Measurements from ENCODE around the gene ATM.
"Not testable (repeated sequence)": the region's sequence is repeated elsewhere in the genome, so short reads cannot be mapped to it uniquely, and the experiment has no call there.

ATM gene

DNA sequence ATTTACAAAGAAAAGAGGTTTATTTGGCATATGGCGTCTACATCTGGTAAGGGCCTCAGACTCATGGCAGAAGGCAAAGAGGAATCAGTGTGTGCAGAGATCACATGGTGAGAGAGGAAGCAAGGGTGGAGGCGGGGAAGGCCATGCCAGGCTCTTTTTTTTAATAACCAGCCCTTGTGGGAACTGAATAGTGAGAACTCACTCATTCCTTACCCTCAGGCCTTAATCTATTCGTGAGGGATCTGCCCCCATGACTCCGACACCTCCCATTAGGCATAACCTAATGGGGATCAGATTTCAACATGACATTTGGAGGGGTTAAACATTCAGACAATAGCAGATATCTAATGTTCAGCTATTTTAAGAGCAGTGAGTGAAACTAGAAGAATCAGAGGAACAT lies 55.7 kb downstream of the ATM start:
- Histone ChIP-seq H3K4me3 (ENCODE audit: low read depth in 1 of 2, low read length in 2 of 2) (no peak overlapping the region), H3K79me2 (ENCODE audit: insufficient read depth, low read length) (no peaks in the 10 kb centered on the region), H3K4me2 (ENCODE audit: insufficient read depth, low read length) (no peak overlapping the region), H4K20me1 (ENCODE audit: insufficient read depth, low read length) (no peaks in the 10 kb centered on the region), H3K27me3 (ENCODE audit: insufficient read depth, low read length, poor library complexity) (no peaks in the 10 kb centered on the region), H3K36me3 (ENCODE audit: insufficient read depth, low read length) (peaks cover 90% of the 10 kb centered on the region), H3K9ac (ENCODE audit: low read depth, low read length) (no peak overlapping the region), H3K4me1 (ENCODE audit: insufficient read depth, low read length) (no peaks in the 10 kb centered on the region), H3K9me3 (ENCODE audit: insufficient read depth, low read length, severe bottlenecking) (no peaks in the 10 kb centered on the region), H2AFZ (ENCODE audit: low read depth, low read length) (no peak overlapping the region), H3K27ac (ENCODE audit: low read length) (no peak overlapping the region)
- DNase-seq = no peak
- ATAC-seq (ENCODE audit: insufficient read depth, low read depth) = no peak
- TF ChIP-seq, protein P1, sequence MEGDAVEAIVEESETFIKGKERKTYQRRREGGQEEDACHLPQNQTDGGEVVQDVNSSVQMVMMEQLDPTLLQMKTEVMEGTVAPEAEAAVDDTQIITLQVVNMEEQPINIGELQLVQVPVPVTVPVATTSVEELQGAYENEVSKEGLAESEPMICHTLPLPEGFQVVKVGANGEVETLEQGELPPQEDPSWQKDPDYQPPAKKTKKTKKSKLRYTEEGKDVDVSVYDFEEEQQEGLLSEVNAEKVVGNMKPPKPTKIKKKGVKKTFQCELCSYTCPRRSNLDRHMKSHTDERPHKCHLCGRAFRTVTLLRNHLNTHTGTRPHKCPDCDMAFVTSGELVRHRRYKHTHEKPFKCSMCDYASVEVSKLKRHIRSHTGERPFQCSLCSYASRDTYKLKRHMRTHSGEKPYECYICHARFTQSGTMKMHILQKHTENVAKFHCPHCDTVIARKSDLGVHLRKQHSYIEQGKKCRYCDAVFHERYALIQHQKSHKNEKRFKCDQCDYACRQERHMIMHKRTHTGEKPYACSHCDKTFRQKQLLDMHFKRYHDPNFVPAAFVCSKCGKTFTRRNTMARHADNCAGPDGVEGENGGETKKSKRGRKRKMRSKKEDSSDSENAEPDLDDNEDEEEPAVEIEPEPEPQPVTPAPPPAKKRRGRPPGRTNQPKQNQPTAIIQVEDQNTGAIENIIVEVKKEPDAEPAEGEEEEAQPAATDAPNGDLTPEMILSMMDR (IDR thresholded peaks at IDR 0.05; ENCODE audit: borderline replicate concordance, extremely low read depth, low read length, poor library complexity, severe bottlenecking) = no peak
- TF ChIP-seq EZH2 (IDR thresholded peaks at IDR 0.05; ENCODE audit: borderline replicate concordance, low read depth, low read length, severe bottlenecking) = no peak

DNA sequence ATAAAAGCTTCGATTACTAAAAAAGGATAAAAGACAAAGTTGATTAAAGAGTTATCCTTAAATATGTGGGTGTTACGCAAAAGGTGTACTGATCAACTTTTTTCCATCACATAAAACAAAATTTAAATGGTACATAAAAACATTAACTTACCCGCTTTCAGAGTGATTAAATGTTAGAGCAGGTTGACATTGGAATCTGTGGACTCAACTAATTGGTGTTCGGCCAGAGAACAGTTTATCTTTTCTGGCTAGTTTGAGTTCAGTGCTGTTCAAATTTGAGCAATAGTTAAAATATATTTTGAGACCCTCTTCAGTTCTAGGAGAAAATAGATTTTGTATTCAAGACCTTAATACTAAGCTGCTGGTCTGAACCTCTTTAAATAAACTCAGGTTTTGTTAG lies 56.1 kb downstream of the ATM start:
- ATAC-seq (ENCODE audit: insufficient read depth, low read depth) = no peak
- Histone ChIP-seq H3K27ac (ENCODE audit: low read length) (no peak overlapping the region), H3K4me2 (ENCODE audit: insufficient read depth, low read length) (no peak overlapping the region), H3K9ac (ENCODE audit: low read depth, low read length) (no peak overlapping the region), H3K27me3 (ENCODE audit: insufficient read depth, low read length, poor library complexity) (no peaks in the 10 kb centered on the region), H4K20me1 (ENCODE audit: insufficient read depth, low read length) (no peaks in the 10 kb centered on the region), H3K79me2 (ENCODE audit: insufficient read depth, low read length) (no peaks in the 10 kb centered on the region), H3K9me3 (ENCODE audit: insufficient read depth, low read length, severe bottlenecking) (no peaks in the 10 kb centered on the region), H3K36me3 (ENCODE audit: insufficient read depth, low read length) (peaks cover 89% of the 10 kb centered on the region), H2AFZ (ENCODE audit: low read depth, low read length) (no peak overlapping the region), H3K4me1 (ENCODE audit: insufficient read depth, low read length) (no peaks in the 10 kb centered on the region), H3K4me3 (ENCODE audit: low read depth in 1 of 2, low read length in 2 of 2) (no peak overlapping the region)
- DNase-seq = no peak
- no peak for TF ChIP-seq EZH2 (IDR thresholded peaks at IDR 0.05; ENCODE audit: borderline replicate concordance, low read depth, low read length, severe bottlenecking)
- TF ChIP-seq, protein P1 (IDR thresholded peaks at IDR 0.05; ENCODE audit: borderline replicate concordance, extremely low read depth, low read length, poor library complexity, severe bottlenecking) = no peak

DNA sequence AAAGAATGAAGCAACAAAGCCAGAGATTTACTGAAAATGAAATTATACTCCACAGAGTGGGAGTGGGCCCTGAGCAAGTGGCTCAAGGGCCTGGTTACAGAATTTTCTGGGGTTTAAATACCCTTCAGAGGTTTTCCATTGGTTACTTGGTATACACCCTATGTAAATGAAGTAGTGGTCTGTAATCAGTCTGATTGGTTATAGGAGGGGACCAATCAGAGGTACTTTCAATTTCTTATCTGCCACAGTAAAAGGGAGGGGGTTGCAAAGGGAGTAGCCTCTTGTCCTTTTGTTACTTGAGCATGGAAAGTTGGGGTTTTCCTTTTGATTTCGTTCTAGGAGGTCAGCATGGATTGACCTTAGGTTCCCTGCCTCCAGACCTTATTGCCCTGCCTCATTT lies 63.5 kb downstream of the ATM start:
- H3K27me3 ChIP-seq (ENCODE audit: insufficient read depth, low read length, poor library complexity) = no peaks in the 10 kb centered on the region
- no peaks in the 10 kb centered on the region for H3K4me1 ChIP-seq (ENCODE audit: insufficient read depth, low read length)
- H3K4me3 ChIP-seq (ENCODE audit: low read depth in 1 of 2, low read length in 2 of 2) = no peak overlapping the region
- TF ChIP-seq EZH2 (IDR thresholded peaks at IDR 0.05; ENCODE audit: borderline replicate concordance, low read depth, low read length, severe bottlenecking) = no peak
- TF ChIP-seq, protein P1 (IDR thresholded peaks at IDR 0.05; ENCODE audit: borderline replicate concordance, extremely low read depth, low read length, poor library complexity, severe bottlenecking) = no peak
- peaks cover 80% of the 10 kb centered on the region for H3K36me3 ChIP-seq (ENCODE audit: insufficient read depth, low read length)
- no peaks in the 10 kb centered on the region for H4K20me1 ChIP-seq (ENCODE audit: insufficient read depth, low read length)
- no peak overlapping the region for H2AFZ ChIP-seq (ENCODE audit: low read depth, low read length)
- H3K4me2 ChIP-seq (ENCODE audit: insufficient read depth, low read length) = no peak overlapping the region
- DNase-seq = no peak
- H3K27ac ChIP-seq (ENCODE audit: low read length) = no peak overlapping the region
- H3K79me2 ChIP-seq (ENCODE audit: insufficient read depth, low read length) = no peaks in the 10 kb centered on the region
- no peak overlapping the region for H3K9ac ChIP-seq (ENCODE audit: low read depth, low read length)
- peak; percentile 71 for ATAC-seq (ENCODE audit: insufficient read depth, low read depth)
- no peaks in the 10 kb centered on the region for H3K9me3 ChIP-seq (ENCODE audit: insufficient read depth, low read length, severe bottlenecking)

DNA sequence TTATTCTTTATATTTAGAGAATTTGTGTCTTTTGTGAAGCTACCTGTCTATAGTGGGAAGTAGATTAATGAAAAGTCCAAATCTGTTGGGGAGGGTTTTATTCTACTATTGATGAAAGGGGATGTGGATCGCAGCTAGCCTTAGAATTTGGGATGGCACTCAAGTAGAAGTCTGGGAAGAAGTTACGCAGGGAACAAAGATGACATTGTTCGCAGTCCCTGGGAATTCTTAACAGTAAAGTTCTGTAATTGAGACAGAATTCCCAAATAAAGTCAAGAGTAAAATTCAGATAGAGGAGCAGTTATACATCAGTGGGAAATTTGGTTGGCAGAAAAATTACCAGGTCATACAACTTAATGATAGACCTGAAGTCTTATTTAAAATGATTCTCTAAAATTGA lies 64.1 kb downstream of the ATM start:
- Histone ChIP-seq H3K9ac (ENCODE audit: low read depth, low read length) (no peak overlapping the region), H3K27me3 (ENCODE audit: insufficient read depth, low read length, poor library complexity) (no peaks in the 10 kb centered on the region), H3K9me3 (ENCODE audit: insufficient read depth, low read length, severe bottlenecking) (no peaks in the 10 kb centered on the region), H3K4me1 (ENCODE audit: insufficient read depth, low read length) (no peaks in the 10 kb centered on the region), H3K36me3 (ENCODE audit: insufficient read depth, low read length) (peaks cover 82% of the 10 kb centered on the region), H3K4me3 (ENCODE audit: low read depth in 1 of 2, low read length in 2 of 2) (no peak overlapping the region), H3K4me2 (ENCODE audit: insufficient read depth, low read length) (no peak overlapping the region), H3K27ac (ENCODE audit: low read length) (no peak overlapping the region), H4K20me1 (ENCODE audit: insufficient read depth, low read length) (no peaks in the 10 kb centered on the region), H3K79me2 (ENCODE audit: insufficient read depth, low read length) (no peaks in the 10 kb centered on the region), H2AFZ (ENCODE audit: low read depth, low read length) (no peak overlapping the region)
- TF ChIP-seq EZH2 (IDR thresholded peaks at IDR 0.05; ENCODE audit: borderline replicate concordance, low read depth, low read length, severe bottlenecking) = no peak
- TF ChIP-seq, protein P1 (IDR thresholded peaks at IDR 0.05; ENCODE audit: borderline replicate concordance, extremely low read depth, low read length, poor library complexity, severe bottlenecking) = no peak
- no peak for ATAC-seq (ENCODE audit: insufficient read depth, low read depth)
- no peak for DNase-seq

DNA sequence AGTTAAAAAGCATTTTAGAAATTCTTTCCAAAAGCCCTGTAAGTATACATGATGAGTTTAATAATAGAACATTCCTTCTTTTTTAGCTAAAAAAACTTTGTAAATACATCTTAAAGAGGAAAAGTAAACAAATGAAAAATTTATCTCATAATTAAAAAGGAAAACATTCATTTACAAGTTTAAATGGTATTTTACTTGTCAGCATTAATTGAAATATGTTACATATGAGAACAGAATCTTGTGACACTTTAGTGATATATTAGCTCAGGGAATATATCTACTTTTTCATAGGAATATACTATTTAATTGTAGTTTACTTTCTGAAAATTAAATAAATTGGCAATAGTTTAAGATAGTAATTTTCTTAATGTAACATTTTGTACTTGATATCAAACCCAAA lies 66.2 kb downstream of the ATM start:
- not testable (repeated sequence) for H3K9me3 ChIP-seq (ENCODE audit: insufficient read depth, low read length, severe bottlenecking); H3K27ac ChIP-seq (ENCODE audit: low read length); H2AFZ ChIP-seq (ENCODE audit: low read depth, low read length); H3K4me2 ChIP-seq (ENCODE audit: insufficient read depth, low read length); H3K4me3 ChIP-seq (ENCODE audit: low read depth in 1 of 2, low read length in 2 of 2); DNase-seq; H3K4me1 ChIP-seq (ENCODE audit: insufficient read depth, low read length); H3K79me2 ChIP-seq (ENCODE audit: insufficient read depth, low read length); H3K27me3 ChIP-seq (ENCODE audit: insufficient read depth, low read length, poor library complexity); H3K9ac ChIP-seq (ENCODE audit: low read depth, low read length); H4K20me1 ChIP-seq (ENCODE audit: insufficient read depth, low read length); ATAC-seq (ENCODE audit: insufficient read depth, low read depth)
- peaks cover 72% of the 10 kb centered on the region for H3K36me3 ChIP-seq (ENCODE audit: insufficient read depth, low read length)

All from DND-41 (cell line).